HCT116 (cell line): ENCODE data around the gene NUMA1. TPM values are rescaled to one million over a fixed set of nuclear protein-coding genes. Genes with fewer than 3 reads are reported as not detected.

Experiments
- ATAC-seq: fragments of 200-7000 bp; cut with Tn5 transposase; 2 replicates; pipeline ENCODE4 v1.9.1; 2020; ENCODE audit warnings: mild to moderate bottlenecking, moderate library complexity
- BruUV-seq: library from RNA; stranded (reverse); fragments of 400-500 nt; replicated peaks from 2 replicates; lab custom pipeline; 2021; lab: Mats Ljungman, UMichigan
- CTCF ChIA-PET: fragments of 300-600 bp; sonication (Branson Sonifier 250); formaldehyde crosslinking; loops from one replicate; lab custom pipeline; 2021; ENCODE audit warnings: antibody characterized with exemption; lab: Charles Lee
- POLR2A ChIA-PET: fragments of 300-600, 350-600 bp; sonication (Branson Sonifier 250); formaldehyde crosslinking; loops from one replicate; lab custom pipeline; 2021; ENCODE audit warnings: antibody characterized with exemption; lab: Charles Lee
- RAD21 ChIA-PET, 2 experiments: fragments of 300-600 bp; sonication (Branson Sonifier 250); formaldehyde crosslinking; loops; one replicate each; lab custom pipeline; 2023; ENCODE audit warnings: low total read pairs in 2 of 2; ENCODE audit not compliant: uncharacterized antibody in 2 of 2, unreplicated experiment in 2 of 2, low non-redundant PET in 1 of 2; lab: Charles Lee
- DNase-seq: peaks from one replicate; pipeline ENCODE4 v3.0.0-alpha.2; 2010; ENCODE audit warnings: low read depth, low spot score
- H2AFZ ChIP-seq: fragments of 200-600 bp; shearing (Covaris generic), sonication (generic); 2 replicates; pipeline ENCODE4 v1.6.1; 2017; ENCODE audit warnings: low read depth, mixed run types, mixed read lengths, antibody characterized with exemption, low read length; ENCODE audit not compliant: poor library complexity, severe bottlenecking
- H3K27ac ChIP-seq: 2 replicates; pipeline ENCODE4 v1.5.1; 2012; ENCODE audit warnings: low read depth, low read length
- H3K27me3 ChIP-seq: fragments of 200-600 bp; sonication (generic); 2 replicates; pipeline ENCODE4 v1.6.1; 2016; ENCODE audit warnings: mixed run types, low read length, mixed read lengths; ENCODE audit not compliant: insufficient read depth
- H3K36me3 ChIP-seq, 2 experiments: fragments of 200-500 bp in 1 of 2; fragments of 200-600 bp in 1 of 2; sonication (Bioruptor generic) in 1 of 2; sonication (generic) in 1 of 2; 2 replicates each; pipeline versions ENCODE4 v1.5.1 to v1.6.1; 2014 to 2016; ENCODE audit warnings: low read length in 2 of 2, inconsistent platforms in 1 of 2, mixed read lengths in 1 of 2, mixed run types in 1 of 2; ENCODE audit not compliant: insufficient read depth in 2 of 2, control insufficient read depth in 1 of 2
- H3K4me1 ChIP-seq, 2 experiments: fragments of 200-600 bp in 1 of 2; sonication (generic) in 1 of 2; 2 replicates each; pipeline versions ENCODE4 v1.5.1 to v1.6.1; 2012 to 2017; ENCODE audit warnings: low read length in 2 of 2, inconsistent platforms in 1 of 2, mild to moderate bottlenecking in 1 of 2, mixed read lengths in 1 of 2, mixed run types in 1 of 2, moderate library complexity in 1 of 2; ENCODE audit not compliant: insufficient read depth in 2 of 2, control insufficient read depth in 1 of 2
- H3K4me2 ChIP-seq: fragments of 200-600 bp; sonication (generic); 2 replicates; pipeline ENCODE4 v1.6.1; 2017; ENCODE audit warnings: mixed run types, low read length, mixed read lengths
- H3K4me3 ChIP-seq, 2 experiments: fragments of 200-600 bp in 1 of 2; sonication (generic) in 1 of 2; replicated peaks in 1 of 2; 2 replicates each; pipeline ENCODE4 v1.5.1; 2011 to 2016; ENCODE audit warnings: low read length in 2 of 2, control low read depth in 1 of 2, low read depth in 1 of 2, mild to moderate bottlenecking in 1 of 2, mixed read lengths in 1 of 2, mixed run types in 1 of 2
- H3K79me2 ChIP-seq: fragments of 200-600 bp; sonication (generic); 2 replicates; pipeline ENCODE4 v1.6.1; 2017; ENCODE audit warnings: mild to moderate bottlenecking, mixed run types, low read length, moderate library complexity, mixed read lengths; ENCODE audit not compliant: insufficient read depth
- H3K9ac ChIP-seq: fragments of 200-600 bp; sonication (generic); 2 replicates; pipeline ENCODE4 v1.6.1; 2016; ENCODE audit warnings: low read length, mixed read lengths
- H3K9me2 ChIP-seq: fragments of 200-600 bp; sonication (generic), shearing (Covaris generic); 2 replicates; pipeline ENCODE4 v1.6.1; 2017; ENCODE audit warnings: mixed run types, mild to moderate bottlenecking, moderate library complexity; ENCODE audit not compliant: insufficient read depth
- H3K9me3 ChIP-seq, 2 experiments: fragments of 200-500 bp in 1 of 2; fragments of 200-600 bp in 1 of 2; sonication (Bioruptor generic) in 1 of 2; sonication (generic) in 1 of 2; 2 replicates each; pipeline ENCODE4 v1.6.1; 2014 to 2017; ENCODE audit warnings: low read length in 2 of 2, mixed read lengths in 2 of 2, inconsistent platforms in 1 of 2, low read depth in 1 of 2, mild to moderate bottlenecking in 1 of 2, mixed run types in 1 of 2, moderate library complexity in 1 of 2; ENCODE audit not compliant: control insufficient read depth in 1 of 2, insufficient read depth in 1 of 2
- H4K20me1 ChIP-seq: fragments of 200-600 bp; sonication (generic), shearing (Covaris generic); 2 replicates; pipeline ENCODE4 v1.6.1; 2017; ENCODE audit warnings: mixed run types, mild to moderate bottlenecking, moderate library complexity; ENCODE audit not compliant: insufficient read depth
- CEBPB ChIP-seq: IDR thresholded peaks from 2 replicates; pipeline ENCODE4 v1.6.1; 2012; ENCODE audit warnings: low read depth
- EZH2phosphoT487 ChIP-seq: fragments of 200-600 bp; IDR thresholded peaks from 2 replicates; pipeline ENCODE4 v1.6.1; 2018; ENCODE audit warnings: antibody characterized with exemption, borderline replicate concordance
- FOSL1 ChIP-seq: IDR thresholded peaks from 2 replicates; pipeline ENCODE4 v1.6.1; 2012; ENCODE audit warnings: low read depth
- POLR2A ChIP-seq: IDR thresholded peaks from 2 replicates; pipeline ENCODE4 v1.7.0; 2011; ENCODE audit warnings: borderline replicate concordance; ENCODE audit not compliant: insufficient read depth, insufficient read length; ENCODE audit errors: extremely low read depth
- POLR2AphosphoS5 ChIP-seq: IDR thresholded peaks from 2 replicates; pipeline ENCODE4 v1.6.1; 2011; ENCODE audit warnings: mild to moderate bottlenecking, low read depth, low read length, moderate library complexity
- RAD21 ChIP-seq: IDR thresholded peaks from 2 replicates; pipeline ENCODE4 v1.6.1; 2012; ENCODE audit warnings: low read depth, mild to moderate bottlenecking
- SIN3A ChIP-seq: IDR thresholded peaks from 2 replicates; pipeline ENCODE4 v1.6.1; 2012; ENCODE audit warnings: low read depth
- SP1 ChIP-seq: IDR thresholded peaks from 2 replicates; pipeline ENCODE4 v1.6.1; 2012; ENCODE audit warnings: low read depth
- ZNF274 ChIP-seq: fragments of 200-500 bp; sonication (Bioruptor generic); IDR thresholded peaks from 2 replicates; pipeline ENCODE4 v1.6.1; 2014; ENCODE audit warnings: mild to moderate bottlenecking, low read depth, low read length, inconsistent platforms
- intact Hi-C: fragments of 100-400 bp; cut with micrococcal nuclease; formaldehyde crosslinking; loops from 2 replicates; pipeline ENCODE4 v1.10.0; 2022
- total RNA-seq: library from RNA; stranded (reverse); gene quantifications from one replicate; pipeline ENCODE4 v1.2.1, GENCODE V29; 2021; ENCODE audit not compliant: unreplicated experiment
- TF ChIP-seq, protein P1 (sequence below): IDR thresholded peaks from 2 replicates; pipeline ENCODE4 v1.6.1; 2012; ENCODE audit warnings: low read depth

NUMA1 gene
- total RNA-seq, 1 experiment from 2014 or later = 133 TPM

DNA sequence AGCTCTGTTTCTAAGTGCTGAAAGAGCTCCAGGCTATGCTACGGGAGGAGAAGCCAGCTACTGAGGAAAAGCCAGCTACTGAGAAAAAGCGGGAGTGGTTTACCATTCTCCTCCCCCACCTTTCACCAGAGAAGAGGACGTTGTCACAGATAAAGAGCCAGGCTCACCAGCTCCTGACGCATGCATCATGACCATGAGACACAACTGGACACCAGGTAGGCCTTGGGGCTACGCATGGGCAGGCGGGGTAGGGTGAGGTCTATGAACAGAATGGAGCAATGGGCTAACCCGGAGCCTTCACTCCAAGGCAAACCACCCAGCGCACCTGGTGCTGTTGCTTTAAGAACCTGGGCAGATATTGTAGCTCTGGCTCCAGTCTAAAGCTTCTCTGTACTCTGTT, 80.5 kb downstream of the NUMA1 start:
- POLR2A ChIA-PET = no interaction called here

DNA sequence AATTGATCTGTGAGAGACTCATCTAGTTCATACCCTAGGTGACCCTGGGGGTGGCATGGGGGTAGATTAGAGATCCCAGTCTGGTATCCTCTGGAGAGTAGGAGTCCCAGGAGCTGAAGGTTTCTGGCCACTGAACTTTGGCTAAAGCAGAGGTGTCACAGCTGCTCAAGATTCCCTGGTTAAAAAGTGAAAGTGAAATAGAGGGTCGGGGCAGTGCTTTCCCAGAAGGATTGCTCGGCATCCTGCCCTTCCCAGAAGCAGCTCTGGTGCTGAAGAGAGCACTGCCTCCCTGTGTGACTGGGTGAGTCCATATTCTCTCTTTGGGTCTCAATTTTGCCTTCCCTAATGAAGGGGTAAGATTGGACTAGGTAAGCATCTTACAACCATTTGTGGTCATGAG, 81.0 kb downstream of the NUMA1 start:
- Histone ChIP-seq H4K20me1 (no peaks in the 10 kb centered on the region), H3K27ac (no peak overlapping the region), H3K9me3 (no peaks in the 10 kb centered on the region), H3K4me1 (no peaks in the 10 kb centered on the region), H3K9me2 (no peaks in the 10 kb centered on the region), H3K27me3 (no peaks in the 10 kb centered on the region), H3K4me3 (no peak overlapping the region), H2AFZ (no peak overlapping the region), H3K36me3 (peaks cover 5 to 9% of the 10 kb centered on the region in 2 experiments; a peak in 3 of 4 replicates), H3K4me2 (no peak overlapping the region), H3K9ac (no peak overlapping the region), H3K79me2 (no peaks in the 10 kb centered on the region)
- RAD21 ChIA-PET = no interaction called here
- no TSS peak for BruUV-seq
- DNase-seq (no peak), ATAC-seq (no peak)
- CTCF ChIA-PET = interaction anchor here (1.6 kb wide), 1 partner anchor 26 kb away, joined by 3 read pairs; no protein-coding TSS in a partner anchor
- intact Hi-C loops = no loop called here
- POLR2A ChIA-PET = no interaction called here
- no peak for TF ChIP-seq SP1
- no peak for TF ChIP-seq POLR2A
- TF ChIP-seq POLR2AphosphoS5 = no peak
- TF ChIP-seq, protein P1, sequence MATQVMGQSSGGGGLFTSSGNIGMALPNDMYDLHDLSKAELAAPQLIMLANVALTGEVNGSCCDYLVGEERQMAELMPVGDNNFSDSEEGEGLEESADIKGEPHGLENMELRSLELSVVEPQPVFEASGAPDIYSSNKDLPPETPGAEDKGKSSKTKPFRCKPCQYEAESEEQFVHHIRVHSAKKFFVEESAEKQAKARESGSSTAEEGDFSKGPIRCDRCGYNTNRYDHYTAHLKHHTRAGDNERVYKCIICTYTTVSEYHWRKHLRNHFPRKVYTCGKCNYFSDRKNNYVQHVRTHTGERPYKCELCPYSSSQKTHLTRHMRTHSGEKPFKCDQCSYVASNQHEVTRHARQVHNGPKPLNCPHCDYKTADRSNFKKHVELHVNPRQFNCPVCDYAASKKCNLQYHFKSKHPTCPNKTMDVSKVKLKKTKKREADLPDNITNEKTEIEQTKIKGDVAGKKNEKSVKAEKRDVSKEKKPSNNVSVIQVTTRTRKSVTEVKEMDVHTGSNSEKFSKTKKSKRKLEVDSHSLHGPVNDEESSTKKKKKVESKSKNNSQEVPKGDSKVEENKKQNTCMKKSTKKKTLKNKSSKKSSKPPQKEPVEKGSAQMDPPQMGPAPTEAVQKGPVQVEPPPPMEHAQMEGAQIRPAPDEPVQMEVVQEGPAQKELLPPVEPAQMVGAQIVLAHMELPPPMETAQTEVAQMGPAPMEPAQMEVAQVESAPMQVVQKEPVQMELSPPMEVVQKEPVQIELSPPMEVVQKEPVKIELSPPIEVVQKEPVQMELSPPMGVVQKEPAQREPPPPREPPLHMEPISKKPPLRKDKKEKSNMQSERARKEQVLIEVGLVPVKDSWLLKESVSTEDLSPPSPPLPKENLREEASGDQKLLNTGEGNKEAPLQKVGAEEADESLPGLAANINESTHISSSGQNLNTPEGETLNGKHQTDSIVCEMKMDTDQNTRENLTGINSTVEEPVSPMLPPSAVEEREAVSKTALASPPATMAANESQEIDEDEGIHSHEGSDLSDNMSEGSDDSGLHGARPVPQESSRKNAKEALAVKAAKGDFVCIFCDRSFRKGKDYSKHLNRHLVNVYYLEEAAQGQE = no peak
- no peak for TF ChIP-seq CEBPB
- no peak for TF ChIP-seq RAD21
- TF ChIP-seq ZNF274 = no peak
- TF ChIP-seq FOSL1 = no peak
- no peak for TF ChIP-seq EZH2phosphoT487

More for the DNA sequence above, 80.5 kb downstream of the NUMA1 start:
- no peaks in the 10 kb centered on the region for H4K20me1 ChIP-seq
- no peak overlapping the region for H3K4me2 ChIP-seq
- no peaks in the 10 kb centered on the region for H3K9me3 ChIP-seq
- BruUV-seq = no TSS peak
- RAD21 ChIA-PET = no interaction called here
- H3K9me2 ChIP-seq = no peaks in the 10 kb centered on the region
- H3K79me2 ChIP-seq = no peaks in the 10 kb centered on the region
- TF ChIP-seq SIN3A = no peak
- intact Hi-C loops = no loop called here
- no peak for DNase-seq
- H3K9ac ChIP-seq = no peak overlapping the region
- H3K27me3 ChIP-seq = no peaks in the 10 kb centered on the region
- no peak for ATAC-seq
- no peaks in the 10 kb centered on the region for H3K4me1 ChIP-seq
- H3K4me3 ChIP-seq = no peak overlapping the region
- H3K27ac ChIP-seq = no peak overlapping the region
- peaks cover 9 to 13% of the 10 kb centered on the region in 2 experiments; a peak in 3 of 4 replicates for H3K36me3 ChIP-seq
- CTCF ChIA-PET = interaction anchor here (1.6 kb wide), 1 partner anchor 26 kb away, joined by 3 read pairs; no protein-coding TSS in a partner anchor
- H2AFZ ChIP-seq = no peak overlapping the region
